OCI-LY3 (cell line): Measurements from ENCODE around the gene B3GNT2.

Experiments used
- H2AFZ ChIP-seq: fragments of 200-600, 300-600 bp; shearing (Covaris generic); 2 replicates; pipeline ENCODE4 v1.6.0; 2014; ENCODE audit warnings: antibody characterized with exemption, low read depth, low read length
- H3K27ac ChIP-seq: fragments of 200-600, 300-600 bp; sonication (generic); 2 replicates; pipeline ENCODE4 v1.5.1; 2014; ENCODE audit warnings: mild to moderate bottlenecking, low read length, moderate library complexity, mixed read lengths
- H3K27me3 ChIP-seq: fragments of 200-600, 300-600 bp; sonication (generic); 2 replicates; pipeline ENCODE4 v1.6.1; 2014; ENCODE audit warnings: low read depth, low read length, mixed read lengths
- H3K36me3 ChIP-seq: fragments of 200-600, 300-600 bp; sonication (generic); replicated peaks from 2 replicates; pipeline ENCODE3; 2014; ENCODE audit warnings: low read depth, low read length, mixed read lengths
- H3K4me1 ChIP-seq: fragments of 300-600, 200-600 bp; sonication (generic); 2 replicates; pipeline ENCODE4 v1.6.1; 2014; ENCODE audit warnings: low read length, mixed read lengths
- H3K4me2 ChIP-seq: fragments of 200-600, 300-600 bp; sonication (generic); 2 replicates; pipeline ENCODE4 v1.6.1; 2014; ENCODE audit warnings: low read length, mixed read lengths
- H3K4me3 ChIP-seq: fragments of 300-600, 200-600 bp; sonication (generic); 2 replicates; pipeline ENCODE4 v1.5.1; 2014; ENCODE audit warnings: antibody characterized with exemption, mild to moderate bottlenecking, low read length, moderate library complexity
- H3K79me2 ChIP-seq: fragments of 300-600, 200-600 bp; shearing (Covaris generic); 2 replicates; pipeline ENCODE4 v1.6.1; 2014; ENCODE audit warnings: mild to moderate bottlenecking, low read length, mixed read lengths
- H3K9ac ChIP-seq: fragments of 300-600, 200-600 bp; shearing (Covaris generic); 2 replicates; pipeline ENCODE4 v1.6.0; 2014; ENCODE audit warnings: mild to moderate bottlenecking, low read length, moderate library complexity
- H3K9me3 ChIP-seq: fragments of 200-600, 300-600 bp; shearing (Covaris generic); 2 replicates; pipeline ENCODE4 v1.6.1; 2014; ENCODE audit warnings: low read length, mixed read lengths; ENCODE audit not compliant: insufficient read depth
- H4K20me1 ChIP-seq: fragments of 200-600, 300-600 bp; sonication (generic); 2 replicates; pipeline ENCODE4 v1.6.1; 2016; ENCODE audit warnings: low read length, mixed read lengths; ENCODE audit not compliant: insufficient read depth
- CTCF ChIP-seq: fragments of 200-600, 300-600 bp; sonication (generic); IDR thresholded peaks from 2 replicates; pipeline ENCODE4 v1.5.1; 2014; ENCODE audit warnings: antibody characterized with exemption, low read length, low read depth
- EZH2phosphoT487 ChIP-seq: fragments of 200-600 bp; shearing (Covaris generic); IDR thresholded peaks from 2 replicates; pipeline ENCODE4 v1.6.1; 2018; ENCODE audit warnings: antibody characterized with exemption, mixed run types, low read depth

The B3GNT2 gene

GRCh38 chr2:62206024-62206423, 10.1 kb downstream of the B3GNT2 start:
- Histone ChIP-seq H2AFZ (no peak overlapping the region), H3K4me3 (no peak overlapping the region), H3K27me3 (no peaks in the 10 kb centered on the region), H3K27ac (no peak overlapping the region), H3K36me3 (peaks cover 29% of the 10 kb centered on the region), H3K4me1 (peaks cover 18% of the 10 kb centered on the region), H3K79me2 (peaks cover 100% of the 10 kb centered on the region), H3K9me3 (no peaks in the 10 kb centered on the region), H3K4me2 (no peak overlapping the region), H4K20me1 (peaks cover 100% of the 10 kb centered on the region), H3K9ac (no peak overlapping the region)
- no peak for TF ChIP-seq CTCF
- no peak for TF ChIP-seq EZH2phosphoT487

- Histone ChIP-seq H4K20me1 (peaks cover 100% of the 10 kb centered on the region), H3K4me2 (no peak overlapping the region), H3K9ac (no peak overlapping the region)
These were observed 11.6 kb downstream of the B3GNT2 start for GRCh38 chr2:62207491-62207890.

GRCh38 chr2:62208074-62208757, 12.3 kb downstream of the B3GNT2 start:
- peaks cover 100% of the 10 kb centered on the region for H3K79me2 ChIP-seq
- no peak overlapping the region for H3K27ac ChIP-seq
- H3K36me3 ChIP-seq: peaks cover 32% of the 10 kb centered on the region
- no peaks in the 10 kb centered on the region for H3K4me1 ChIP-seq
- no peaks in the 10 kb centered on the region for H3K27me3 ChIP-seq
- no peak overlapping the region for H3K9ac ChIP-seq
- no peak overlapping the region for H2AFZ ChIP-seq
- H4K20me1 ChIP-seq: peaks cover 100% of the 10 kb centered on the region
- no peak overlapping the region for H3K4me3 ChIP-seq
- TF ChIP-seq EZH2phosphoT487: no peak
- TF ChIP-seq CTCF: no peak
- 0 out of 2 replicates have a peak, but pooled peaks cover 2% of the 10 kb centered on the region for H3K9me3 ChIP-seq
- H3K4me2 ChIP-seq: no peak overlapping the region

More at GRCh38 chr2:62207491-62207890, 11.6 kb downstream of the B3GNT2 start:
- peaks cover 32% of the 10 kb centered on the region for H3K36me3 ChIP-seq
- no peak overlapping the region for H2AFZ ChIP-seq
- H3K27me3 ChIP-seq: no peaks in the 10 kb centered on the region
- H3K4me1 ChIP-seq: peaks cover 3% of the 10 kb centered on the region
- no peak for TF ChIP-seq CTCF
- no peak for TF ChIP-seq EZH2phosphoT487
- no peak overlapping the region for H3K4me3 ChIP-seq
- peaks cover 100% of the 10 kb centered on the region for H3K79me2 ChIP-seq
- no peak overlapping the region for H3K27ac ChIP-seq
- H3K9me3 ChIP-seq: 0 out of 2 replicates have a peak, but pooled peaks cover 2% of the 10 kb centered on the region

DNA sequence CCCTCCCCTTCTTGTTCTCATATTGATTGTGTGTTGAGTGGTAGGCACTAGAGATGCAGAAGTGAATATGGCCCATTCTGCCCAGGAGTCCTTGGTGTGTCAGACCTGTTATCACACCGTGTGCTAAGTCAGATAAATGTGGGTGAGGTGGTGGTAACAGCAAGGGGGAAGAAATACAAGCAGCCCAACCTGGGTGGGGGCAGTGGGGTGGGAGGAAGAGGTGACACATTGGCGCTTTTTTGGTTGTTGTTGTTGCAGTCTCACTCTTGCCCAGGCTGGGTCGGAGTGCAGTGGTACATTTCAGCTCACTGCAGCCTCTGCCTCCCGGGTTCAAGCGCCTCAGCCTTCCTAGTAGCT, 12.8 kb downstream of the B3GNT2 start:
- Histone ChIP-seq H3K9me3 (0 out of 2 replicates have a peak, but pooled peaks cover 2% of the 10 kb centered on the region), H3K79me2 (peaks cover 100% of the 10 kb centered on the region), H3K27ac (no peak overlapping the region), H3K4me3 (no peak overlapping the region), H2AFZ (no peak overlapping the region), H3K4me2 (no peak overlapping the region), H3K27me3 (no peaks in the 10 kb centered on the region), H3K9ac (no peak overlapping the region), H3K4me1 (no peaks in the 10 kb centered on the region), H3K36me3 (peaks cover 38% of the 10 kb centered on the region), H4K20me1 (peaks cover 100% of the 10 kb centered on the region)
- TF ChIP-seq EZH2phosphoT487: no peak
- TF ChIP-seq CTCF: no peak
